HG03571 (cell line): ENCODE results near the gene HRH3.

Experiments
- ATAC-seq: cut with Tn5 transposase; IDR thresholded peaks from one replicate; pipeline ENCODE4 v1.9.1; 2021; ENCODE audit not compliant: unreplicated experiment

The HRH3 gene

DNA sequence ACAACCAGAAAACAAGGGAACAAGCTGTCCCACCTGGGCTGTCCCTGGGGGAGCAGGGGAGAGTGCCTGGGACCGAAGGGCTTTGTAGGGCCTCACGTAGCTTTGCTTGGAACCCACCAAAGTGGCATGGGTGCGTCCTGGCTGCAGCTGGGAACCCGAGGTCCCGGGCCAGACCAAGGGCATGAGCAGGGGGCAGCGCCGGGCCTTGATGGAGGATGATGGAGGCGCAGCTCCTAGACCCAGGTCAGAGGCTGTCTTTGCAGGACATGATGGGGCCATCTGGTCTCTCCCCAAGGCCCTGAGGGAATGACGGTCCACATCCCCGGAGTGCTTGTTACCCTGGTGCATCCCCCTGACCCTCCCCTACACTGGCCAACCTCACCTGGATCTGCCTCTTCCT lies 10.6 kb upstream of the HRH3 start:
- no peak for ATAC-seq

- ATAC-seq: no peak
Observed at GRCh38 chr20:62230276-62230675, 10.2 kb upstream of the HRH3 start.

GRCh38 chr20:62229667-62230066 lies 9.6 kb upstream of the HRH3 start:
- no peak for ATAC-seq

DNA sequence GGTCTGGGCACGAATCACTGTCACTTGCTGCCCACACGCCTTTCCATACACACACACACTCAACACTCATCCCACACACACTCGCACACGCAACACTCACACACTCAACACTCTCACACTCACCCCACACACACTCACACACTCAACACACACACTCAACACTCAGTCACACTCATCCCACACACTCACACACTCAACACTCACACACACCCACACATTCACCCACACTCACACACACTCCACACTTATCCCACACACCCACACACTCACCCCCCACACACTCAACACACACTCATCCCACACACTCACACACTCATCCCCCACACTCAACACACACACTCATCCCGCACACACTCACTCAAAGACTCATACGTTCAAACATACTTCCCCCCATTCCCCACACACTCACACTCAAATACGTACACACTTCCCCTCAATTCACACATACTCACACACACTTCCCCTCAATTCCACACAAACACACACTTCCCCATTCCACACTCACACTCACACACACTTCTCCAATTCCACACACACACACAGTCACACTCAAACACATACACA lies 9.0 kb upstream of the HRH3 start:
- ATAC-seq: no peak

DNA sequence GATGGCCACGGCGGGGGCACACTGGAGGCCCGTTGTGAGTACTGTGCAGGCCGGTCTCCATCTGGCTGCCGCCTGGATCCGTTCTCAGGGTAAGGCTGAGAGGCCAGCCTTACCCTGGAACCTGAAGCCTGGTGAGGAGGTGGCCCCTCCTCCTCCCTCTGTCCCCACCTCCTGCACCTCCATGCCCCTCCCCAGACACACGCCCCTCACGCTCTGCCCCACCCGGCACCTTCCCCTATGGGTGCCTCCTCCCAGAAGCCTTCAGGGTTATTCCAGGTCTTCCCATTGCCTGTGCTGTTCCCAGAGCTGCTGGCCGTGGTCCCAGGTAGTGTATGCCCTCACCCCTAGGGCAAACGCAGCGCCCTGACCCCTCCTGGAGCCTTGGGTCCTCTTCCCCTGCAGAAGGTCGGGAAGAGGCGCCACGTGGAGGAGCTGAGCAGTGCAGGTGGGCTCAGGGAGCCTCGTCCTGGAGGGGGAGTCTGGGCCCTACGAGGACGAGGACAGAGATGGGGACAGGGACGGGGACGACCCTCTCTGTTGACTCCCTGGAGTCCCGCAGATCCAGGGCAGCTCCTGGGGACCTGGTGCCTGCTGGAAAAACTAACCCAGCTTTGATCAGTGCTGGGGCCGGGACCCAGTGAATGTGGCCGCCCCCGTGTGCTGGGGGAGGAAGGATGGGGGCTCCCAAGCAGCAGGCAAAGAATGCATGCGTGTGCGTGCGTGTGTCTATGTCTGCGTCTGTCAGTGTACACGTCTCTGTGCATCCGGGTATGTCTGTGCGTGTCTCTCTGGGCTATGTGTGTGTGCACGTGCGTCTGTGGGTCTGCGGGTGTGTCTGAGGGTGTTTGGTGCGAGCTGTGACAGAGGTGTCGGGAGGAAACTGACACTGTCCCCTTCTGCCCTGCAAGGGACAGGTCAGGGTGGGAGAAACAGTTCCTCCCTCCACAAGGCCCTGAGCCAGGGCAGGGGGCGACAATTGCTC lies 8.2 kb upstream of the HRH3 start:
- no peak for ATAC-seq

- ATAC-seq: no peak
Observed at GRCh38 chr20:62227591-62227976, 7.5 kb upstream of the HRH3 start.

DNA sequence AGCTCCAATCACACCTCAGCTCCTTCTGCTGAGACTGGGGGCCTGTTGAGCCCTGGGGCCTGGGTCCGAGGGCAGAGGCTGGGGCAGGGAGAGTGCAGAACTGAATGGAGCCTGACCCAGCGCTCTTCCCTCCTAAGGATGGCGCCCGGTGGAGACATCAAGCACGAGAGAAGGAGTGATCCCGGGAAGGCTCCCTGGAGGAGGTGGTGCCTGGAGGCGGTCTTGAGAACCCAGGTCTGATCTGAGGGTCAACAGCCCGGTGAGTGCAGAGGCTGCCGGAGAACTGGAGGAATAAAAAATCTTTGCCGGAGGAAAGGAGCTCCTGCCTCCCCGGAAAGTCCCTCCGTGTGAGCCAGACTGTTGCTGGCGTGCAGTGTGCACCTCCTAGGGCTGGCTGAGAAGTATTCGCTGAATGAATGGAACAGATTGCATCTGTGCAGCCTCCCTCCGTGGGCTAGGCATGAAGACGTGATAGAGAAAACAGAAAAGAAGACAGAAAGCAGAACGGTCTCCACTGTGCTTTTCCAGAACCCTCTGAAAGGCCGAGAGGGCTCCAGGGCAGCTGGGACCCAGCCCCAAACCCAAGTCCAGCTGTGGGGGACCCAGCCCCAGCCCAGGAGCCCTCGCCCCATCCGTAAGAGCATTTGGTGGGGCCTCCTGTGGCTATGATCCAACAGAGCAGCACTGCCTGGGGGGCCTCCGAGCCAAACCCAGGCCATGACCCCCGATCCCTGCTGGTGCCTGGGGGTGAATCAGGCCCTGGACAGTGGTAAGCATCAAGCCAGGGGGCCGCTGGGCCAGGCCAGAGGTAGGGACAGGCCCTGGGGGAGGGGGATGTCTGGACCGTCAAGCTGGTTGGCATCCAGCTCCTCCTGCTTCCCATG lies 6.9 kb upstream of the HRH3 start:
- no peak for ATAC-seq

- ATAC-seq: no peak
Observed at GRCh38 chr20:62225820-62226635, 6.0 kb upstream of the HRH3 start.

- ATAC-seq: no peak
Observed at GRCh38 chr20:62225026-62225425, 4.9 kb upstream of the HRH3 start.

DNA sequence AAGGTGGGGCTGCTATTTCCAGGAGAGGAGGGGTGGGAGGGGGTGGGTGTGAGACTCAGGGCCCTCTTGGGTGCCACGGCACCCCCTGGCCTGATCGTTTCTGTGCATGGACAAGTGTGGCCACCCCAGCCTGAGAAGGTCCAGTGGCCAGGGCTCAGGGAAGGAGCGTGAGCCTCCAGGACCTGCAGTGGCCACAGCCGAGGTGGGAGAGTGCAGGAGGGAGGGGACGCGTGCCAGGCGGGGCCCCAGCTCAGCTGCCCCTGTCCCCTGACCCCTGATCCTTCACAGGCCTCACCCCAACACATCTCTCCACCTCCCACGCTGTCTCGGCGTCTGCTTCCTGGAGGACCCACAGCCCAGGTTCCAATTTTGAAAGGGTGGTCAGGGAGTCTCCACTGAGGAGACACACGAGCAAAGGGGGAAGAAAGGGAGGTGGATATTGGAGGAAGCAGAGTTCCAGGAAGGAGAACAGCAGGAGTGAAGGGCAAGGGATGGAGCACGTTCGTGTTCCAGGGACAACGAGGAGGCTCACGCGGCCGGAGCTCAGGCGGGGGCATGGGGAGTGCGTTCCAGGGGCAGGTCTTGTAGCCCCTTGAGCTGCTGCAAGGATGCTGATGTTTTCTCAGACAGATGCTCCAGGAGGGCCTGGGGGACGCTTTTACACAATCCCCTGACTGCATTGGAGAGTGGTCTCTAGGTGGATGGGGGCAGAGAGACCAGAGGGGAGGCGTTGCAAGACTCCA lies 4.2 kb upstream of the HRH3 start:
- ATAC-seq: no peak

DNA sequence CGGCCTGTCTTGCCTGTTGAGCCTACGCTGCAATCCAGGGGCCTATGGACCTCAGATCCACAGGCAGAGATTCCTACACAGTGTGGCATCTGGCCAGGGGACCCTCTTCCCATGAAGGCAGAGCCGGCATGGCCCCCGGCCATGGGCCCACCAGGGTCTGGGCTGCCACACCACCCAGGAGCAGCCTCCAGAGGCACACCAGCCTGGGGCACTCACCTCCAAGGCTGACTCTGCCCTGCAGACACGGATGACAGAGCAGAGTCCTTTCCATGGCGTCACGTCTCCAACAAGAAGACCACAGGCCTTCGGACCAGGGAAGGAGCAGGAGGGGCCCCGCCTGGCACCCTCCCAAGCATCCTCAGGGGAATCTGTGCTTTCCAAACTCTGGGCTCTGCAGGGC lies 3.5 kb upstream of the HRH3 start:
- no peak for ATAC-seq

DNA sequence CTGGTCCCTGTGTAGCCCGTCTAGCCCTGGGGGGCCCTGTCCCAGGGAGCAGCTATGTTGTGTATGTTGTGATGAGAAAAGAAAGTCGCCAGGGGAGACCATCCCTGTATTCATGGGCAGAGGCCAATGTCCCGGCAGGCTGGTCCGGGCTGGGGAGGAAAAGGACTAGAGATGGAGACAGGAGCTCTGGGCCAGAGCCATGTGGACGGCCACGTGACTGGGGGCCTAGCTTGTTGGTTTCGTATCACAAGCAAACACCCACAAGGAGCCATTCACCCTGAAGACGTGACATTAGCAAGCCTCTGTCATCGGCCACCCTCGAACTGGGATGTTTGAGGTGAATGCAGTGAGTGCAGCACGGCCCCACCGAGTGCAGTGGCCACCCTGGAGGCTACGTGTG lies 2.9 kb upstream of the HRH3 start:
- ATAC-seq: no peak

- ATAC-seq: no peak
Observed at GRCh38 chr20:62222266-62222850, 2.3 kb upstream of the HRH3 start.

- no peak for ATAC-seq
Observed at GRCh38 chr20:62220666-62221568, 839 bp upstream of the HRH3 start.

DNA sequence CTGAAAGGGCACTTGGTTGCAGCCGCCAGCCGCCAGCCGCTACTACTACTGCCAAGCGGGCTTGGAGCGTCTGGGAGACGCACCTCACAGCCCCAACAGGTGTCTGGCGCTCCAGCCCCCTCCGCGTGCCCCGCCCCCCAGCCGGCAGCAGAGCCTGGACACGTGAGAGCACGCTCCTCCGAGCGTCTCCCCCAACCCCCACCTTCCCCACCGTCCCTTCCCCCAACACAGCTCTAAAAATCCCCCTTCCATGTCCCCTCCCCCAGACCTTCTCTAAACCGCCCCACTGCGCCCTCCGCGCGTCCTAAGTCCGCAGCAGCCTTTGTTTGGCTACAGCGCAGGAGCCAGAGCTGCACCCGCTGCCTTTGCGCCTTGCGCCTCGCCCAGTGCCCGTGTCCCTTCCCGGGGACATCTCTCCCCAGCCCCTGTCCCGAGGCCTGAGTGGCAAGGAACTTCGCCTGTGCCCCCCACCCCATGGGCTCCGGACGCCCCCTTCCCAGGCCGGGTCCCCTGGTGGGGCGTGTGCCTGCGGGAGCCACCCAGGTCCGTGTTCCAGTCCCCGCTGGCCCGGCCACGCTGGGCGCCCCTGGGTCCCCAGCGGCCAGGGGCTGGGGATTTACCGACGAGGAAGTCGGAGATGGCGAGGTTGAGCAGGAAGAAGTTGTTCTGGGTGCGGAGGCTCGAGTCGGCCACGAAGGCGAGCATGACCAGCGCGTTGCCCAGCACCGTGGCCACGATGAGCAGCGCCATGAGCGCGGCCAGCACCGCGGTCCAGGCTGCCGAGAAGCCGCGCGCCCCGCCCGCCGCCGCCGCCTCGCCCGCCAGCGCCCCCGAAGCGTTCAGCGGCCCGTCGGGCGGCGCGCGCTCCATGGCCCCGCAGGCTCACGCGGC lies 732 bp downstream of the HRH3 start:
- ATAC-seq: no peak

- no peak for ATAC-seq
Observed at GRCh38 chr20:62217913-62218773, 1.9 kb downstream of the HRH3 start.
